Activated T-helper 17 cell treated with anti-CD3 and anti-CD28 coated beads, Interleukin-2, amount 50 U/mL, for 72 hours (primary cell): ENCODE results near the gene CDH8. TPM values are rescaled to one million over a fixed set of nuclear protein-coding genes. Genes with fewer than 3 reads are reported as not detected.
"Not testable (repeated sequence)": the region's sequence is repeated elsewhere in the genome, so short reads cannot be mapped to it uniquely, and the experiment has no call there.

Source experiments
- ATAC-seq: fragments of 150-1000 bp; cut with Tn5 transposase; replicated peaks from 2 replicates; pipeline ENCODE4 v1.10.0; 2021; ENCODE audit warnings: mild to moderate bottlenecking, moderate library complexity
- H3K27ac Mint-ChIP-seq: one replicate; pipeline ENCODE4 v1.8.0; 2022; ENCODE audit warnings: mixed read lengths
- H3K27me3 Mint-ChIP-seq: one replicate; pipeline ENCODE4 v1.8.0; 2022; ENCODE audit warnings: mixed read lengths
- H3K36me3 Mint-ChIP-seq: one replicate; pipeline ENCODE4 v1.8.0; 2022; ENCODE audit warnings: low read depth, mild to moderate bottlenecking, mixed read lengths
- H3K4me1 Mint-ChIP-seq: one replicate; pipeline ENCODE4 v1.8.0; 2022; ENCODE audit warnings: mixed read lengths
- H3K4me3 Mint-ChIP-seq: one replicate; pipeline ENCODE4 v1.8.0; 2022; ENCODE audit warnings: mild to moderate bottlenecking, mixed read lengths
- H3K9me3 Mint-ChIP-seq: one replicate; pipeline ENCODE4 v1.8.0; 2022; ENCODE audit warnings: mixed read lengths
- total RNA-seq, 2 donors: library from RNA; stranded (reverse); gene quantifications; one replicate each; pipeline ENCODE4 v1.2.3, GENCODE V29; 2022

CDH8 gene
- total RNA-seq, 2 donors from 2014 or later = not detected

GRCh38 chr16:61820398-61820797, 215.8 kb downstream of the CDH8 start:
- peaks cover 23% of the 10 kb centered on the region for H3K9me3 Mint-ChIP-seq
- no peak overlapping the region for H3K27ac Mint-ChIP-seq
- ATAC-seq = no peak

GRCh38 chr16:61818850-61819249, 217.4 kb downstream of the CDH8 start:
- H3K27me3 Mint-ChIP-seq = no peaks in the 10 kb centered on the region
- H3K27ac Mint-ChIP-seq = no peak overlapping the region
- no peaks in the 10 kb centered on the region for H3K4me1 Mint-ChIP-seq
- no peak overlapping the region for H3K4me3 Mint-ChIP-seq
- H3K36me3 Mint-ChIP-seq = no peaks in the 10 kb centered on the region
- H3K9me3 Mint-ChIP-seq = peaks cover 22% of the 10 kb centered on the region
- ATAC-seq = no peak

More at GRCh38 chr16:61820398-61820797, 215.8 kb downstream of the CDH8 start:
- Mint-ChIP-seq H3K4me3 (no peak overlapping the region), H3K36me3 (no peaks in the 10 kb centered on the region), H3K4me1 (no peaks in the 10 kb centered on the region), H3K27me3 (no peaks in the 10 kb centered on the region)

GRCh38 chr16:61817583-61818278, 218.5 kb downstream of the CDH8 start:
- no peak for ATAC-seq
- no peak overlapping the region for H3K4me3 Mint-ChIP-seq
- H3K9me3 Mint-ChIP-seq = peaks cover 23% of the 10 kb centered on the region
- H3K4me1 Mint-ChIP-seq = no peaks in the 10 kb centered on the region
- H3K27me3 Mint-ChIP-seq = no peaks in the 10 kb centered on the region
- no peaks in the 10 kb centered on the region for H3K36me3 Mint-ChIP-seq
- no peak overlapping the region for H3K27ac Mint-ChIP-seq

GRCh38 chr16:61814726-61815347, 221.4 kb downstream of the CDH8 start:
- Mint-ChIP-seq H3K4me1 (no peaks in the 10 kb centered on the region), H3K27me3 (no peaks in the 10 kb centered on the region), H3K9me3 (peaks cover 19% of the 10 kb centered on the region), H3K27ac (no peak overlapping the region), H3K4me3 (no peak overlapping the region), H3K36me3 (no peaks in the 10 kb centered on the region)
- no peak for ATAC-seq

- H3K36me3 Mint-ChIP-seq = no peaks in the 10 kb centered on the region
- no peaks in the 10 kb centered on the region for H3K4me1 Mint-ChIP-seq
- H3K27ac Mint-ChIP-seq = no peak overlapping the region
- no peaks in the 10 kb centered on the region for H3K27me3 Mint-ChIP-seq
- no peak for ATAC-seq
- peaks cover 15% of the 10 kb centered on the region for H3K9me3 Mint-ChIP-seq
- H3K4me3 Mint-ChIP-seq = no peak overlapping the region
Observed at GRCh38 chr16:61813339-61813738, 222.9 kb downstream of the CDH8 start.

GRCh38 chr16:61812251-61812650, 224.0 kb downstream of the CDH8 start:
- Mint-ChIP-seq H3K36me3 (no peaks in the 10 kb centered on the region), H3K27ac (no peak overlapping the region), H3K4me1 (no peaks in the 10 kb centered on the region), H3K9me3 (peaks cover 12% of the 10 kb centered on the region), H3K27me3 (no peaks in the 10 kb centered on the region), H3K4me3 (no peak overlapping the region)
- ATAC-seq = no peak

- no peaks in the 10 kb centered on the region for H3K36me3 Mint-ChIP-seq
- no peak for ATAC-seq
- H3K4me1 Mint-ChIP-seq = no peaks in the 10 kb centered on the region
Observed at GRCh38 chr16:61807551-61807950, 228.7 kb downstream of the CDH8 start.

GRCh38 chr16:61801217-61801616, 235.0 kb downstream of the CDH8 start:
- H3K27me3 Mint-ChIP-seq, H3K4me3 Mint-ChIP-seq, H3K27ac Mint-ChIP-seq, H3K4me1 Mint-ChIP-seq, ATAC-seq, H3K36me3 Mint-ChIP-seq: not testable (repeated sequence)
- peaks cover 20% of the 10 kb centered on the region for H3K9me3 Mint-ChIP-seq

More at GRCh38 chr16:61807551-61807950, 228.7 kb downstream of the CDH8 start:
- Mint-ChIP-seq H3K4me3 (no peak overlapping the region), H3K27me3 (no peaks in the 10 kb centered on the region), H3K27ac (no peak overlapping the region), H3K9me3 (peaks cover 2% of the 10 kb centered on the region)

GRCh38 chr16:61798741-61799140, 237.5 kb downstream of the CDH8 start:
- Mint-ChIP-seq H3K4me1 (no peaks in the 10 kb centered on the region), H3K27ac (no peak overlapping the region), H3K36me3 (no peaks in the 10 kb centered on the region), H3K9me3 (peaks cover 29% of the 10 kb centered on the region), H3K27me3 (no peaks in the 10 kb centered on the region), H3K4me3 (no peak overlapping the region)
- no peak for ATAC-seq

- Mint-ChIP-seq H3K4me1 (no peaks in the 10 kb centered on the region), H3K9me3 (peaks cover 29% of the 10 kb centered on the region), H3K36me3 (no peaks in the 10 kb centered on the region)
Observed at GRCh38 chr16:61797961-61798507, 238.2 kb downstream of the CDH8 start.

GRCh38 chr16:61797296-61797795, 238.9 kb downstream of the CDH8 start:
- no peak overlapping the region for H3K27ac Mint-ChIP-seq
- peaks cover 32% of the 10 kb centered on the region for H3K9me3 Mint-ChIP-seq
- ATAC-seq = no peak
- no peaks in the 10 kb centered on the region for H3K4me1 Mint-ChIP-seq
- no peaks in the 10 kb centered on the region for H3K36me3 Mint-ChIP-seq
- no peaks in the 10 kb centered on the region for H3K27me3 Mint-ChIP-seq
- no peak overlapping the region for H3K4me3 Mint-ChIP-seq

More at GRCh38 chr16:61797961-61798507, 238.2 kb downstream of the CDH8 start:
- H3K27me3 Mint-ChIP-seq = no peaks in the 10 kb centered on the region
- no peak overlapping the region for H3K4me3 Mint-ChIP-seq
- no peak overlapping the region for H3K27ac Mint-ChIP-seq
- no peak for ATAC-seq

GRCh38 chr16:61792194-61792909, 243.9 kb downstream of the CDH8 start:
- Mint-ChIP-seq H3K27me3 (no peaks in the 10 kb centered on the region), H3K4me1 (no peaks in the 10 kb centered on the region), H3K27ac (no peak overlapping the region), H3K36me3 (no peaks in the 10 kb centered on the region), H3K4me3 (no peak overlapping the region), H3K9me3 (peaks cover 20% of the 10 kb centered on the region)
- ATAC-seq = no peak

GRCh38 chr16:61791464-61791863, 244.8 kb downstream of the CDH8 start:
- Mint-ChIP-seq H3K27me3 (no peaks in the 10 kb centered on the region), H3K4me1 (no peaks in the 10 kb centered on the region), H3K36me3 (no peaks in the 10 kb centered on the region), H3K4me3 (no peak overlapping the region), H3K9me3 (peaks cover 16% of the 10 kb centered on the region), H3K27ac (no peak overlapping the region)
- no peak for ATAC-seq

GRCh38 chr16:61781855-61782254, 254.4 kb downstream of the CDH8 start:
- H3K27me3 Mint-ChIP-seq, ATAC-seq, H3K27ac Mint-ChIP-seq, H3K4me3 Mint-ChIP-seq, H3K36me3 Mint-ChIP-seq, H3K4me1 Mint-ChIP-seq: not testable (repeated sequence)
- H3K9me3 Mint-ChIP-seq = peaks cover 13% of the 10 kb centered on the region
